Stomach smooth muscle (tissue), 2 donors: ENCODE data around the gene GLCE.
"Not testable (repeated sequence)": the region's sequence is repeated elsewhere in the genome, so short reads cannot be mapped to it uniquely, and the experiment has no call there.

Source experiments
- H3K27ac ChIP-seq: one replicate; pipeline ENCODE4 v1.7.0; 2013; ENCODE audit warnings: mild to moderate bottlenecking, low read length, inconsistent platforms
- H3K27me3 ChIP-seq, 2 donors: one replicate each; pipeline ENCODE4 v1.7.0; 2013; ENCODE audit warnings: low read length in 2 of 2; ENCODE audit not compliant: insufficient read depth in 2 of 2, control insufficient read depth in 1 of 2
- H3K36me3 ChIP-seq, 2 donors: one replicate each; pipeline ENCODE4 v1.7.0; 2013; ENCODE audit warnings: low read length in 2 of 2; ENCODE audit not compliant: control insufficient read depth in 2 of 2, insufficient read depth in 2 of 2
- H3K4me1 ChIP-seq: one replicate; pipeline ENCODE4 v1.7.0; 2013; ENCODE audit warnings: low read length; ENCODE audit not compliant: control insufficient read depth, insufficient read depth
- H3K4me3 ChIP-seq, 2 donors: one replicate each; pipeline ENCODE4 v1.7.0; 2013; ENCODE audit warnings: low read length in 2 of 2
- H3K9ac ChIP-seq, 2 donors: one replicate each; pipeline ENCODE4 v1.7.0; 2013; ENCODE audit warnings: low read length in 2 of 2, mild to moderate bottlenecking in 1 of 2
- H3K9me3 ChIP-seq, 2 donors: one replicate each; pipeline ENCODE4 v1.7.0; 2013; ENCODE audit warnings: low read length in 2 of 2; ENCODE audit not compliant: control insufficient read depth in 2 of 2
- donor health status: healthy.
- donor health status: Pancreatic carcinoma.

GLCE gene

DNA sequence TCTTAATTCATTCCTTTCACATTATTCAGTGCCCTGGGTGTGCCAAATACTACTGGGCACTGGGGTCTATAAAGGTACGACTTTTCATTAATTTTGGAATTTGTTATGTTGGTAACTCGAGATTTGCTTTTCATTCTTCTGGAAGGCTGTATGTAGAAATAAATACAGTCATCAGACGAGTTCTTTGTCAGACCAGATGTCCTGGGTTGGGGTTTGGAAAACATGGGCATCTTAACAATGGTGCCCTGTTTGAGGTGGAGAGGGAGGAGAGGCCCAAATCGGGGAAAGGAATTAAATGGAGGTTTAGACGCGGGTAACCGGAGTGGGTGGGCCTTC, 662 bp upstream of the GLCE start:
- Histone ChIP-seq H3K36me3 (no peaks in the 10 kb centered on the region), H3K9ac (peak overlapping the region; percentile 50 to 81), H3K9me3 (no peaks in the 10 kb centered on the region), H3K27ac (no peak overlapping the region), H3K4me3 (peak overlapping the region; percentile 90 to 93), H3K4me1 (peaks cover 12% of the 10 kb centered on the region), H3K27me3 (no peaks in the 10 kb centered on the region)

DNA sequence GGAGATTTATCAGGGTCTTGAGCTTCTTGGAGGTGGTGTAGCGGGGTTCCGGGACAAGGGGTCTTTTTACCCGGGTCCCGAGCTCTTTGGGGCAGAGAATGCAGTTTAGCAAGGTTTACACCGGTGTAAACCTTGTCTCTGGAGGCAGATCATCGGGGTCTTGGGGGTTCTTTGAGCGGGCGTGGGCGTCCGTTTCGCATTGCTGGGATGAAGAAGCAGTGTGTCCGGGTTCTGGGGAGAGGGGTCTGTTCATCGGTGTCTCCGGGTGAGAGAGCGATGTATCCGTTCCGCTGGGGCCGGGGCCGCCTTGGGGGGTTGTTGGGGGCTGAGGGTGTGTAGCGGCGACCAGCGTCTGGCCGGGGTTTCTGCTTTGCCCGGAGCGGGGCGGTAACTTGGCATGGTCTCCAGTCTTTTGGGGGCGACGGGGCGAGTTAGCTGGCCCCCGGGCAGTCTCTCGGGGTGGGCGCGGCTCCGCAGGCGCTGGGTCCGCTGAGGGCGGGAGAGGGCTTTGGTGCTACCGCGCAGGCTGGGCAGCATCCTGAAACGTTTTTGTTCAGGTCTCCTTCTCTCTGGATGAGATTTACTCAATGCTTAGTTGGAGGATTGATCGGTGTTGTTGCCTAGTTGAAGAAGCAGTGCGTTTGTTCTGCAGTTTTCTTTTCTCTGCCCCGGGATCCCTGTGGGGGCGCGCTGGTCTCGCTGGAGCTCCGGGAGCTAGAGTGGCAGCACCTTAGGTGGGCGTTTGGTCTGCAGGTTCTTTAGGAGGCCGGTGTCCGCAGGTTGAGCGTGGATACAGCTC, 843 bp downstream of the GLCE start:
- Histone ChIP-seq H3K9me3 (no peaks in the 10 kb centered on the region), H3K9ac (peak overlapping the region; percentile 73 to 80), H3K4me1 (peaks cover 12% of the 10 kb centered on the region), H3K27ac (peak overlapping the region; percentile 37), H3K4me3 (peak overlapping the region; percentile 90 to 93), H3K36me3 (no peaks in the 10 kb centered on the region), H3K27me3 (no peaks in the 10 kb centered on the region)

- H3K27me3 ChIP-seq, result no peaks in the 10 kb centered on the region
- no peak overlapping the region for H3K27ac ChIP-seq
- H3K9ac ChIP-seq, result peak overlapping the region; percentile 62 to 80
- peak overlapping the region; percentile 90 to 93 for H3K4me3 ChIP-seq
- H3K9me3 ChIP-seq, result no peaks in the 10 kb centered on the region
- no peaks in the 10 kb centered on the region for H3K36me3 ChIP-seq
- peaks cover 12% of the 10 kb centered on the region for H3K4me1 ChIP-seq
These were observed 1.4 kb downstream of the GLCE start for GRCh38 chr15:69161878-69162213.

GRCh38 chr15:69163141-69163669, 2.8 kb downstream of the GLCE start:
- H3K27me3 ChIP-seq, result no peaks in the 10 kb centered on the region
- no peak overlapping the region for H3K4me3 ChIP-seq
- H3K9me3 ChIP-seq, result no peaks in the 10 kb centered on the region
- no peak overlapping the region for H3K9ac ChIP-seq
- H3K4me1 ChIP-seq, result peaks cover 12% of the 10 kb centered on the region
- H3K36me3 ChIP-seq, result no peaks in the 10 kb centered on the region
- H3K27ac ChIP-seq, result no peak overlapping the region

- H3K9me3 ChIP-seq, result no peaks in the 10 kb centered on the region
These were observed 4.6 kb downstream of the GLCE start for GRCh38 chr15:69164807-69165636.

DNA sequence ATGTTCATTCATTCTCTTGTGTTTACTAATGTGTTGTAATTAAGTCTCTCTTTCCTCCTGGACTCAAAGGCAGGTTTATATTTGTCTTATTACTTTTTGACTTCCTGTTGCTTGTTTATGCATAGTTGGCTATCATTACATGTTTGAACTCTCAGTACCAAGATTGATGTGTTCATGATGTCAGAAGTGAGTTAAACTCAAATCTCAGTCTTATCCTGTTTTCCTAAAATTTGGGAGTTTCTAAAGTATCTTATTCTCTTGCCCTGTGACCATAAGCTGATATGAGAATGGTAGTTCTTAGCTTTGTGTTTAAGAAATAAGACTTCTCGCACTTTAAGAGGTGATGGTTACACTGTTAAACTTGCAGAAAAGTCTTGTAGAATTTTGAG, 5.2 kb downstream of the GLCE start:
- Histone ChIP-seq H3K4me3 (no peak overlapping the region), H3K36me3 (no peaks in the 10 kb centered on the region), H3K27ac (no peak overlapping the region), H3K9ac (no peak overlapping the region), H3K9me3 (no peaks in the 10 kb centered on the region), H3K4me1 (peaks cover 9% of the 10 kb centered on the region), H3K27me3 (no peaks in the 10 kb centered on the region)

More at GRCh38 chr15:69164807-69165636, 4.6 kb downstream of the GLCE start:
- no peak overlapping the region for H3K9ac ChIP-seq
- peaks cover 9% of the 10 kb centered on the region for H3K4me1 ChIP-seq
- H3K27ac ChIP-seq, result no peak overlapping the region
- no peaks in the 10 kb centered on the region for H3K27me3 ChIP-seq
- no peaks in the 10 kb centered on the region for H3K36me3 ChIP-seq
- no peak overlapping the region for H3K4me3 ChIP-seq

DNA sequence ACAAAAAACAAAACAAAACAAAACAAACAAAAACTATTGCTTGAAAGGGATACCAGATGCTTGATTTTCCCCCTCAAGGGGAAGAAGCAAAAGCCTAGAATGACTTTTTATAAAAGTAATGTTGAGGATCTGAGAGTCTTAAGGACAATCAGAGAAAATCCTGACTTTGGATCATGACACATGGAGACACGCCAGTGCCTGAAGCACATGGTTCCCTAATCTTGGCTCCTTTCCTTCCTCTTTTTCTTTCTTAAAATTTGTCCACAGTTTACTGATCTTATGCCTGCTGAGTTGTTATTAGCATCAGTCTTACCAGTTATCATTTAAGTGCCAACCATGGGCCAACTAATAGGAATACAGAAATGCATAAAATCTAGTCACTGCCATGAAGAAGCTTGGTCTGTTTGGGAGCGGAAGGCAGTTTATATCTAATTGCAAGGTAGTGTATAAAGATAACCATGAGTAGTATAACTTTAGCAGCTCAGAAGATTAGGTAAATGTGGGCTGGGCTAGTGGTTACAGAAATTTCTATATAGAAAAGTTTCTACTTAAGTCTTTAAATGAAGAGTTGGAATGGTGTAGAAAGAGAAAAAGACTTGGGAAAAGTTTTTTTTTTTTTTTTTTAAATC, 6.9 kb downstream of the GLCE start:
- Histone ChIP-seq H3K4me1 (no peaks in the 10 kb centered on the region), H3K4me3 (no peak overlapping the region), H3K27ac (no peak overlapping the region), H3K9me3 (no peaks in the 10 kb centered on the region), H3K36me3 (no peaks in the 10 kb centered on the region), H3K27me3 (no peaks in the 10 kb centered on the region), H3K9ac (no peak overlapping the region)

GRCh38 chr15:69168361-69168760, 7.9 kb downstream of the GLCE start:
- not testable (repeated sequence) for H3K27me3 ChIP-seq, H3K9ac ChIP-seq, H3K4me1 ChIP-seq, H3K27ac ChIP-seq, H3K36me3 ChIP-seq, H3K4me3 ChIP-seq, H3K9me3 ChIP-seq

GRCh38 chr15:69169540-69169939, 9.1 kb downstream of the GLCE start:
- not testable (repeated sequence) for H3K9me3 ChIP-seq, H3K27ac ChIP-seq, H3K9ac ChIP-seq, H3K36me3 ChIP-seq, H3K4me3 ChIP-seq, H3K27me3 ChIP-seq, H3K4me1 ChIP-seq

DNA sequence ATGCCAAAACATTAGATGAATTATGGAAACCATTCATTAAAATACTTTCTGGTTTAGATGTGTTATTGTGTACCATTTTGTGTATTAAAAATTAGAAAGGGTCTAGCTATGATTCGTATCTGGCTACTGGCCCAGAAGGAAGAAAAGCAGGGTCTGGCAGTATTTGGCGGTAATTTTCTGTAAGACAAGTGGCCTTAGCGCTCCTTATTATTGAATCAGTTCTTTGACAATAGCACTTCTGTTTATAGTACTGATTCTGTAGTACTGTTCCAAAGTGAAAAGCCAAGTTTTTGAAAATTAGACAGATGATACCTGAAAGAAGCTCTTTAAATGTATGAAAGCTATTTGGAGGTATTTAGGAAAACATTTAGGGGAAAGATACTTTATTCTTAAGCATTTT, 10.2 kb downstream of the GLCE start:
- Histone ChIP-seq H3K27ac (no peak overlapping the region), H3K4me3 (no peak overlapping the region), H3K27me3 (no peaks in the 10 kb centered on the region), H3K9ac (no peak overlapping the region), H3K4me1 (no peaks in the 10 kb centered on the region), H3K36me3 (no peaks in the 10 kb centered on the region), H3K9me3 (no peaks in the 10 kb centered on the region)
